Urinary bladder (tissue), 4 donors: ENCODE measurements around the gene ANKRD53. TPM values are rescaled to one million over a fixed set of nuclear protein-coding genes. Genes with fewer than 3 reads are reported as not detected.
"Not testable (repeated sequence)": the region's sequence is repeated elsewhere in the genome, so short reads cannot be mapped to it uniquely, and the experiment has no call there.

Experiments used
- DNase-seq: peaks from one replicate; pipeline ENCODE4 v3.0.0-alpha.2; 2015; ENCODE audit errors: extremely low spot score
- H3K27ac ChIP-seq: one replicate; pipeline ENCODE4 v1.5.1; 2013; ENCODE audit warnings: low read depth, mild to moderate bottlenecking, moderate library complexity
- H3K36me3 ChIP-seq: one replicate; pipeline ENCODE4 v1.6.1; 2013; ENCODE audit warnings: mild to moderate bottlenecking, moderate library complexity; ENCODE audit not compliant: insufficient read depth
- H3K4me1 ChIP-seq: one replicate; pipeline ENCODE4 v1.6.1; 2013; ENCODE audit warnings: mild to moderate bottlenecking, moderate library complexity; ENCODE audit not compliant: insufficient read depth
- H3K4me3 ChIP-seq: one replicate; pipeline ENCODE4 v1.5.1; 2013; ENCODE audit warnings: low read depth, low read length
- WGBS: extraction: QIAGEN DNeasy Blood & Tissue Kit; methylation state at CpG from one replicate; pipeline ENCODE4 v1.1.7; 2013; 5-methylcytosine and 5-hydroxymethylcytosine counted together
- polyA plus RNA-seq: library from polyadenylated mRNA; stranded (reverse); fragments of 200-250 nt; gene quantifications from one replicate; pipeline ENCODE4 v1.2.3, GENCODE V29; 2013
- small RNA-seq: library from RNA; depleted of rRNA; stranded (forward); fragments of <200 nt; gene quantifications from one replicate; pipeline ENCODE3, GENCODE V24; 2014
- total RNA-seq: library from RNA; depleted of rRNA; stranded (reverse); fragments of >200 nt; gene quantifications from one replicate; pipeline ENCODE4 v1.2.3, GENCODE V29; 2014
- donor health status: healthy with polysubstance abuse.
- donor health status: healthy.

Gene ANKRD53
- total and polyA plus RNA-seq, 2 donors, result 1.8 to 2.9 TPM

DNA sequence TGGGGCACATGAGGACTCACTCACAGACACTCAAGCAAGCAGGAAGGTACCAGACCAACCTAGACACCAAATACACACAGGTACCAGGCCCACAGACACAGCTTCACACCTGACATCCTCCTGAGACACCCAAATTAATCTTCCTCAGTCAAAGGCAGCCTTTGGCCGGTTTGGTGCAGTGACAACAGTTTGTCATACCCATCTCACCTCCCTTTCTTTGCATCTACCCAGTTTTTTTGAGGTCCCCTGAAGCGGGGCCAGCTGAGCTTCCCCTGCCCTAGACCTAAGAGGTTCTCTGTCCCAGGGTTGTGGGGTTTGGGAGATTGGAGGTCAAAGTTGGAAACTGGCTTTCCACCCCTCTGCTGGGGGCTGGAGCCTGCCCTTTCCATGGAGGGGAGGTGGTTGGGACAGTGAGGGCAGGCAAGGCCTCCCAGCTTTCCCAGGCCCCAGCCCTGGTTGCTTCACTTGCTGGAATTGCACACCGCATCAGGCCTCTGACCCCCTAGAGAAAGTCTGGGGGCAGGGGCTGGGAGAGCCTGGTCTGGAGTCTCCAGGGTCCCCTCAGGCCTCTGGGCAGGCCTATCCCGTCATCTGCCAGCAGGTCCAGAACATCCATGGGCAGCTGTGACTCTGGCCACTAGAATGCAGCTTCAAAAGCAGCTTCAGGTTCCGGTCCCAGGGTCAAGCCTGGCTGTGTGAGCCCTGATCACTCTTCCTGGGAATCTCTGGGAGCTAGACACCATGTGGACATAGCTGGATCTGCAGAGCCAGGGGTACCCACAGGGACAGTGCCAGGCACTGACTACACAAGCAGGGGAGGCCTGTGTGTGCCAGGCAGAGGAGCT, 28.7 kb downstream of the ANKRD53 start:
- WGBS, result 83% methylated on average over 5 of the region's 5 CpGs

DNA sequence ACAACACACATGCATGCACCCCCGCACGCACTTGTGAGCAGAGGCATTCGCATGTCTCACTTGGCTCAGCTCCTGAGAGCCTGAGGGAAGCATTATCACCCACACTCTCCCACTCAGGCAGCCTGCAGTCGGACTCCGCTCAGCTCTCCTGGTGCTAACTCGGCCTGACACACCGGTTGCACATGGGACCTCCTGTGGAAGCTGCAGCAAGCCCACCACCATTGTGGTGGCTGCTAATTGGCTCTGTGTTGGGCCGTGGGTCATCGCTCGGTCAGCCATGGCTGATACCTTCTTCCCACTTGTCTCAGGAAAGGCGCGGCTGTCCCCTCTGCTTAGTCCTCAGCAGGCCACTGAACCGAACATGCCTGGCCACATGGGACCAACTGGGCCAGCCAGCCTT, 29.9 kb downstream of the ANKRD53 start:
- H3K36me3 ChIP-seq, result no peaks in the 10 kb centered on the region
- WGBS, result 90% methylated on average over 13 of the region's 13 CpGs
- no peak overlapping the region for H3K27ac ChIP-seq
- DNase-seq, result no peak
- no peak overlapping the region for H3K4me3 ChIP-seq
- H3K4me1 ChIP-seq, result no peaks in the 10 kb centered on the region

More for the DNA sequence above, 28.7 kb downstream of the ANKRD53 start:
- DNase-seq, result no peak
- no peaks in the 10 kb centered on the region for H3K36me3 ChIP-seq
- H3K4me1 ChIP-seq, result no peaks in the 10 kb centered on the region
- no peak overlapping the region for H3K27ac ChIP-seq
- H3K4me3 ChIP-seq, result no peak overlapping the region

DNA sequence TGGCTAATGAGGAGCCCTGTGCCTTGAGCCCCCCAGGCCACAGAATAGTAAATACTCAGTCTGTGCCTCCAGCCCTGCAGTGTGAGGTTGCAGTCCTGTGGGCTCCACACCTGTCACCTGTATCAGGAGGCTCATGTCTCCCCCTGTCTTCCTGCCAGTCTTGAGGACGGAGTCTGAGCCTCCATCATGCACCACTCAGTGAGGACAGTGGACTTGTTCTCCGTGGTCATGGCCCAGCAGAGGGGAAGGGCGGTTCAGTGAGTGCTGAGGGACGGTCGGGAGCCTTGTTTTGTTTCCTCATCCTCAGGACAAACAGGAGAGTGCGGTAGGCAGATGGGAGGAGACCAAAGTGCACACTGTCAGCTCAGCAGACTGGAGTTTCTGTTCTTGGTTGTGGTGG, 33.4 kb downstream of the ANKRD53 start:
- H3K4me3 ChIP-seq, H3K4me1 ChIP-seq, H3K27ac ChIP-seq, DNase-seq, H3K36me3 ChIP-seq: not testable (repeated sequence)
- 32% methylated on average over 6 of the region's 6 CpGs for WGBS

DNA sequence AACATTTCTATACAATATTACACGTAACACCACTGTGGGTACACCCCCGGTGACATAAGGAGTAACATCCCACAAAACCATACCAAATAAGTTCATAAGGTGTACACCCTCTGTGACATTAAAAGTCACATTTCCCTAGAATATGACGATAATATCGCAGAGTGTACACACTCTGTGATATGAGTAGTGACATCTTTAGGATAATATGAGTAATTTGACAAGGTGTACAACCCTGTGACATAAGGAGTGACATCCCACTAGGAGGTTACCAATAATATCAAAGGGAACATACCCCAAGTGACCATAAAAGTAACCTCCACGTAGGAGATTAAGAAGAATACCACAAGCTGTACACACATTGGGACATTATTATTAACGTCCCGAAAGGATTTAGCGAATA, 40.2 kb downstream of the ANKRD53 start:
- no peaks in the 10 kb centered on the region for H3K4me1 ChIP-seq
- no peak overlapping the region for H3K27ac ChIP-seq
- 86% methylated on average over 8 of the region's 8 CpGs for WGBS
- H3K36me3 ChIP-seq, result no peaks in the 10 kb centered on the region
- no peak overlapping the region for H3K4me3 ChIP-seq
- DNase-seq, result no peak

DNA sequence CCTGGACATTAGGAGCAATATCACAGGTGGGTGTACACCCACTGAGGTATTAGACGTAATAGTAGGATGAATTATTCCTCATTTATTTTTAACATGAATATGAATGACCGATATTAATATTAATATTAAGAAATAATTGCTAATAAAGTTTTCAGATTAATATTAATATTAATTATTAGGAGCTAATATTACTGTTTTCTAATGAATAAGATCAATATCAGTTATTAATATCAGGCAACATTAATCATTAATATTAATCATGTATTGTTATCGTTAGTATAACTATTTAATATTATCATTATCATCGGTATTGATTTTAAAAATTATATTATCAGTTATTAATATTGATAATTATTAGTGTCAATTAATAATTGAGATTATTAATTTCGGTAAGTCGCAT, 41.6 kb downstream of the ANKRD53 start:
- not testable (repeated sequence) for H3K36me3 ChIP-seq, DNase-seq, H3K4me3 ChIP-seq, H3K27ac ChIP-seq, H3K4me1 ChIP-seq
- WGBS, result 86% methylated on average over 6 of the region's 6 CpGs

DNA sequence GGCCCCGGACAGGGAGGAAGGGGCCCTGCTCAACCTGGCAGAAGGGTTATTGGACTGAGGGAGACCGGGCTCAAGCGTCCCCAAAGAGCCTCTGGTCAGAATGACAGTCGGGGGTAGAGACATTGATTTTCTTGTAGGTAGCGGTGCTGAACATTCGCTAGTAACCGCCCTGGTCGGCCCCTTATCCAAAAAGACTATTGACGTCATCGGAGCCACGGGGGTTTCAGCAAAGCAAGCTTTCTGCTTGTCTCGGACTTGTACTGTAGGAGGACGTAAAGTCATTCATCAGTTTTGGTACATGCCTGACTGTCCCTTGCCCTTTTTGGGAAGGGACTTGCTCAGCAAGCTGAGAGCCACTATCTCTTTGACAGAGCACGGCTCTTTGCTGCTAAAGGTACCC, 43.0 kb downstream of the ANKRD53 start:
- not testable (repeated sequence) for DNase-seq, H3K36me3 ChIP-seq, H3K27ac ChIP-seq, H3K4me3 ChIP-seq, H3K4me1 ChIP-seq
- WGBS, result 73% methylated on average over 14 of the region's 14 CpGs

DNA sequence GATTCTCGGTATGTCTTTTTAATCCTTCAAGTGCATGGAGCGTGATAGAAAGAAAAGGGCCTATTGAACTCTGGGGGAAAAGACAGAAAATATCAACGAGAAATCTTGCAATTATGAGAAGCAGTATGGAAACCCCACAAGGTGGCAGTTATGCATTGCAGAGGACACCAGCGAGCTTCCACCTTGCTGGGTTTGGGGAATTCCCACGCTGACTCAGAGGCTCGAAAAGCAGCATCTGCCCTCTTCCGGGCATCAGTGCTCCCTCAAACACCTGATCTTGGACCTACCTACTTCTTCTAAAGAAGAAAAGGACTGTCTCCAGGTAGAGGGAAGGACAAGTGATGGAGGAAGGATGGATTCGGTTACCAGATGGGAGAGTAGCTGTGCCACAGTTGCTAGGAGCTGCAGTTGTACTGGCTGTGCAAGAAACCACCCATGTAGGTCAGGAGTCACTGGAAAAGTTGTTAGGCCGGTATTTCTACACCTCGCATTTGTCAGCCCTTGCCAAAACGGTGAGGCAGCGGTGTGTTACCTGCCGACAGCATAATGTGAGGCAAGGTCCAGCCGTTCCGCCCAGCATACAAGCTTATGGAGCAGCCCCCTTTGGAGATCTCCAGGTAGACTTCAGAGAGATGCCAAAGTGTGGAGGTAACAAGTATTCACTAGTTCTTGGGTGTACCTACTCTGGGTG, 45.3 kb downstream of the ANKRD53 start:
- H3K36me3 ChIP-seq, H3K4me1 ChIP-seq, H3K4me3 ChIP-seq: not testable (repeated sequence)
- H3K27ac ChIP-seq, result peak overlapping the region; percentile 73
- DNase-seq, result peak; percentile 31
- WGBS, result 59% methylated on average over 15 of the region's 15 CpGs

Small RNA genes within 50 kb of the gene (small RNA-seq; reads per million reads assigned to genes)
- gene RN7SL160P, result not detected

Other genes starting within 250 kb of the ANKRD53 start
- 3.5 TPM for gene ADD2, start 210.4 kb upstream of the ANKRD53 start, total RNA-seq
- 0.33 TPM for gene ADD2, start 210.4 kb upstream of the ANKRD53 start, polyA plus RNA-seq
- gene FIGLA, start 188.0 kb upstream of the ANKRD53 start, total RNA-seq, result not detected
- not detected for gene FIGLA, start 188.0 kb upstream of the ANKRD53 start, polyA plus RNA-seq
- not detected for gene CLEC4F, start 158.0 kb upstream of the ANKRD53 start, total RNA-seq
- gene CLEC4F, start 158.0 kb upstream of the ANKRD53 start, polyA plus RNA-seq, result 0.03 TPM
- gene CD207, start 142.8 kb upstream of the ANKRD53 start, total RNA-seq, result not detected
- gene CD207, start 142.8 kb upstream of the ANKRD53 start, polyA plus RNA-seq, result 0.06 TPM
- not detected for gene VAX2, start 78.1 kb upstream of the ANKRD53 start, total RNA-seq
- 0.20 TPM for gene VAX2, start 78.1 kb upstream of the ANKRD53 start, polyA plus RNA-seq
- 0.63 TPM for gene ATP6V1B1, start 42.7 kb upstream of the ANKRD53 start, total RNA-seq
- 0.27 TPM for gene ATP6V1B1, start 42.7 kb upstream of the ANKRD53 start, polyA plus RNA-seq
- 25.0 TPM for gene TEX261, start 16.2 kb downstream of the ANKRD53 start, total RNA-seq
- gene TEX261, start 16.2 kb downstream of the ANKRD53 start, polyA plus RNA-seq, result 44.4 TPM
- 41.8 TPM for gene NAGK, start 90.0 kb downstream of the ANKRD53 start, total RNA-seq
- 93.8 TPM for gene NAGK, start 90.0 kb downstream of the ANKRD53 start, polyA plus RNA-seq
- gene MCEE, start 151.6 kb downstream of the ANKRD53 start, total RNA-seq, result 56.2 TPM
- gene MCEE, start 151.6 kb downstream of the ANKRD53 start, polyA plus RNA-seq, result 20.9 TPM
- 24.3 TPM for gene MPHOSPH10, start 152.0 kb downstream of the ANKRD53 start, total RNA-seq
- gene MPHOSPH10, start 152.0 kb downstream of the ANKRD53 start, polyA plus RNA-seq, result 21.3 TPM
- 7.6 TPM for gene PAIP2B, start 248.5 kb downstream of the ANKRD53 start, total RNA-seq
- gene PAIP2B, start 248.5 kb downstream of the ANKRD53 start, polyA plus RNA-seq, result 4.2 TPM